A549 (cell line): Measurements from ENCODE around the gene NT5C2. TPM values are rescaled to one million over a fixed set of nuclear protein-coding genes. Genes with fewer than 3 reads are reported as not detected.

ENCODE experiments used
- ATAC-seq, 2 experiments: fragments of 200-7000 bp in 1 of 2; fragments of >200 bp in 1 of 2; cut with Nextera tagmentation in 1 of 2; cut with Tn5 transposase in 1 of 2; 3 replicates each; pipeline versions ENCODE4 v1.8.0 to v1.9.1; 2018 to 2020; ENCODE audit warnings: mild to moderate bottlenecking in 1 of 2, moderate library complexity in 1 of 2
- CTCF ChIA-PET: fragments of 300-600 bp; sonication (Branson Sonifier 250); formaldehyde crosslinking; extraction: SDS; loops from one replicate; lab custom pipeline; 2021; ENCODE audit warnings: antibody characterized with exemption, inconsistent platforms; lab: Yijun Ruan, JAX
- POLR2A ChIA-PET: fragments of 350-600 bp; formaldehyde crosslinking; extraction: SDS; loops from one replicate; lab custom pipeline; 2021; ENCODE audit warnings: antibody characterized with exemption, inconsistent platforms; lab: Yijun Ruan, JAX
- DNase-seq, 2 experiments: peaks; one replicate each; pipeline versions ENCODE4 v3.0.0 to v3.0.0-alpha.2; 2011 to 2016; ENCODE audit warnings: low read depth in 1 of 2, low spot score in 1 of 2
- FAIRE-seq: peaks from 2 replicates; lab custom pipeline; 2011; peaks lifted over from hg19 to GRCh38; lab: Jason Lieb, UNC
- H3K27ac ChIP-seq, 2 experiments: fragments of >200 bp; sonication (Bioruptor Twin); formaldehyde crosslinking; 3 replicates each; pipeline ENCODE4 v1.5.1; 2016 to 2017
- H3K4me1 ChIP-seq: fragments of >200 bp; sonication (Bioruptor Twin); formaldehyde crosslinking; 3 replicates; pipeline ENCODE4 v1.6.1; 2016
- H3K4me2 ChIP-seq: fragments of >200 bp; sonication (Bioruptor Twin); formaldehyde crosslinking; 3 replicates; pipeline ENCODE4 v1.6.1; 2016
- H3K4me3 ChIP-seq: fragments of >200 bp; sonication (Bioruptor Twin); formaldehyde crosslinking; 3 replicates; pipeline ENCODE4 v1.5.1; 2016
- H3K9me3 ChIP-seq: fragments of >200 bp; sonication (Bioruptor Twin); formaldehyde crosslinking; 3 replicates; pipeline ENCODE4 v1.6.1; 2016
- ATOH8 ChIP-seq: fragments of 250-450 bp; sonication (Bioruptor Pico); IDR thresholded peaks from 2 replicates; pipeline ENCODE4 v1.5.0; 2020; ENCODE audit warnings: low read depth, mild to moderate bottlenecking, moderate library complexity
- BCL3 ChIP-seq: fragments of >200 bp; sonication (Bioruptor Twin); formaldehyde crosslinking; IDR thresholded peaks from 3 replicates; pipeline ENCODE4 v1.6.1; 2016
- BHLHE40 ChIP-seq: IDR thresholded peaks from 2 replicates; pipeline ENCODE4 v1.6.1; 2012; ENCODE audit warnings: low read depth, low read length, inconsistent platforms
- CBX2 ChIP-seq: fragments of 200-600 bp; sonication (generic); IDR thresholded peaks from 2 replicates; pipeline ENCODE4 v1.6.1; 2016; ENCODE audit warnings: low read depth, mild to moderate bottlenecking, borderline replicate concordance
- CBX8 ChIP-seq: fragments of 200-600 bp; sonication (generic); IDR thresholded peaks from 2 replicates; pipeline ENCODE4 v1.6.1; 2016
- CEBPB ChIP-seq, 2 experiments: fragments of >200 bp in 1 of 2; sonication (Bioruptor Twin) in 1 of 2; formaldehyde crosslinking in 1 of 2; IDR thresholded peaks; 2 replicates each; pipeline ENCODE4 v1.6.1; 2012 to 2016
- CHD4 ChIP-seq: fragments of 200-600 bp; sonication (generic); IDR thresholded peaks from 2 replicates; pipeline ENCODE4 v1.6.1; 2016; ENCODE audit warnings: antibody characterized with exemption, mild to moderate bottlenecking, borderline replicate concordance
- EHF ChIP-seq: fragments of 250-450 bp; sonication (Bioruptor Pico); IDR thresholded peaks from 2 replicates; pipeline ENCODE4 v1.5.0; 2020; ENCODE audit warnings: mild to moderate bottlenecking
- ESRRA ChIP-seq: fragments of 150-350 bp; IDR thresholded peaks from 2 replicates; pipeline ENCODE4 v1.6.1; 2014; ENCODE audit warnings: mild to moderate bottlenecking, low read length, borderline replicate concordance
- FOSB ChIP-seq: fragments of 250-450 bp; sonication (Bioruptor Pico); IDR thresholded peaks from 2 replicates; pipeline ENCODE4 v1.5.0; 2020; ENCODE audit warnings: mild to moderate bottlenecking, moderate library complexity
- FOSL2 ChIP-seq, 2 experiments: fragments of 450-650 bp in 1 of 2; fragments of >200 bp in 1 of 2; sonication (Bioruptor Twin) in 1 of 2; formaldehyde crosslinking; IDR thresholded peaks; 2 replicates each; pipeline versions ENCODE4 v1.5.0 to v1.6.1; 2016 to 2020; ENCODE audit warnings: mild to moderate bottlenecking in 1 of 2, moderate library complexity in 1 of 2
- GATA3 ChIP-seq: IDR thresholded peaks from 2 replicates; pipeline ENCODE4 v1.6.1; 2012; ENCODE audit warnings: borderline replicate concordance
- HEYL ChIP-seq: fragments of 250-450 bp; sonication (Bioruptor Pico); IDR thresholded peaks from 2 replicates; pipeline ENCODE4 v1.8.0; 2021; ENCODE audit warnings: mild to moderate bottlenecking, moderate library complexity
- JUN ChIP-seq, 2 experiments: fragments of >200 bp; sonication (Bioruptor Twin); formaldehyde crosslinking; IDR thresholded peaks; 2 replicates in 1 of 2; 3 replicates in 1 of 2; pipeline ENCODE4 v1.6.1; 2016 to 2017
- JUNB ChIP-seq: fragments of >200 bp; sonication (Bioruptor Twin); formaldehyde crosslinking; IDR thresholded peaks from 2 replicates; pipeline ENCODE4 v1.6.1; 2016
- KDM1A ChIP-seq: fragments of 200-600 bp; sonication (generic); IDR thresholded peaks from 2 replicates; pipeline ENCODE4 v1.6.1; 2016; ENCODE audit warnings: low read depth, mild to moderate bottlenecking
- KDM5A ChIP-seq: fragments of 200-600 bp; sonication (generic); IDR thresholded peaks from 2 replicates; pipeline ENCODE4 v1.6.1; 2016; ENCODE audit warnings: antibody characterized with exemption, mild to moderate bottlenecking
- MAZ ChIP-seq: fragments of 150-350 bp; IDR thresholded peaks from 2 replicates; pipeline ENCODE4 v1.6.1; 2014; ENCODE audit warnings: antibody characterized with exemption, low read depth, low read length, borderline replicate concordance
- NFE2L2 ChIP-seq: fragments of 150-350 bp; conservative IDR thresholded peaks from 2 replicates; pipeline ENCODE4 v1.6.1; 2014; ENCODE audit warnings: low read length
- NPAS2 ChIP-seq: fragments of 250-450 bp; sonication (Bioruptor Pico); IDR thresholded peaks from 2 replicates; pipeline ENCODE4 v1.8.0; 2022; ENCODE audit warnings: mild to moderate bottlenecking, moderate library complexity, borderline replicate concordance
- PHF8 ChIP-seq: fragments of 200-600 bp; sonication (generic); IDR thresholded peaks from 2 replicates; pipeline ENCODE4 v1.6.1; 2016; ENCODE audit warnings: low read depth, mild to moderate bottlenecking, antibody characterized with exemption, moderate library complexity, borderline replicate concordance
- POLR2A ChIP-seq: IDR thresholded peaks from 2 replicates; pipeline ENCODE4 v1.6.1; 2012; ENCODE audit warnings: mild to moderate bottlenecking, low read length
- POLR2AphosphoS2 ChIP-seq: conservative IDR thresholded peaks from 2 replicates; pipeline ENCODE4 v1.6.1; 2012; ENCODE audit warnings: low read length, improper control_type of control experiment, inconsistent platforms
- RNF2 ChIP-seq: fragments of 200-600 bp; sonication (generic); IDR thresholded peaks from 2 replicates; pipeline ENCODE4 v1.6.1; 2016; ENCODE audit warnings: low read depth, mild to moderate bottlenecking, antibody characterized with exemption, moderate library complexity, borderline replicate concordance
- SREBF2 ChIP-seq: fragments of 450-650 bp; IDR thresholded peaks from 2 replicates; pipeline ENCODE4 v1.6.1; 2014; ENCODE audit warnings: mild to moderate bottlenecking, moderate library complexity
- TFCP2L1 ChIP-seq: fragments of 250-450 bp; sonication (Bioruptor Pico); IDR thresholded peaks from 2 replicates; pipeline ENCODE4 v1.5.0; 2021; ENCODE audit warnings: mild to moderate bottlenecking
- TP53 ChIP-seq: fragments of 250-450 bp; sonication (Bioruptor Pico); IDR thresholded peaks from 2 replicates; pipeline ENCODE4 v1.5.0; 2021; ENCODE audit warnings: mild to moderate bottlenecking, moderate library complexity
- ZNF302 ChIP-seq: fragments of 250-450 bp; sonication (Bioruptor Pico); IDR thresholded peaks from 2 replicates; pipeline ENCODE4 v1.9.0; 2021; ENCODE audit warnings: inconsistent platforms, mild to moderate bottlenecking, moderate library complexity
- WGBS: methylation state at CpG from one replicate; pipeline ENCODE4 v1.1.6; 2017; ENCODE audit errors: missing lambda C conversion rate; 5-methylcytosine and 5-hydroxymethylcytosine counted together
- polyA plus RNA-seq, 4 experiments: library from polyadenylated mRNA; depleted of rRNA in 3 of 4; stranded (reverse); fragments of >200 nt; fragmentation: RNase III in 1 of 4; extraction: RNeasy Plus Mini Kit Qiagen cat#74134 plus additional on column Dnase treatment in 1 of 4; gene quantifications; 2 replicates in 3 of 4; 3 replicates in 1 of 4; pipeline ENCODE4 v1.2.3, GENCODE V29; 2011 to 2017
- TF ChIP-seq, protein P1 (sequence below): IDR thresholded peaks from 2 replicates; pipeline ENCODE4 v1.6.1; 2012; ENCODE audit warnings: low read depth, borderline replicate concordance

The NT5C2 gene
- polyA plus RNA-seq, 2 of the 4 experiments (the other 2 are of a cell fraction) = 86.4 to 177 TPM

GRCh38 chr10:103060575-103060974 is 132.5 kb downstream of the NT5C2 start:
- no peak for DNase-seq
- TF ChIP-seq PHF8 (no peak), HEYL (no peak), CHD4 (no peak), ATOH8 (CRISPR knock-in tag) (no peak), TFCP2L1 (CRISPR knock-in tag) (no peak), EHF (CRISPR knock-in tag) (no peak), RNF2 (no peak), TP53 (CRISPR knock-in tag) (no peak), KDM5A (no peak), JUN (IDR thresholded peaks at IDR 0.05) (no peak), JUNB (no peak), POLR2A (no peak), BCL3 (no peak), ZNF302 (CRISPR knock-in tag) (no peak), CBX2 (no peak), FOSB (CRISPR knock-in tag) (no peak), CBX8 (no peak)
- TF ChIP-seq, all 56 proteins: peak for 0
- no peak overlapping the region for H3K4me3 ChIP-seq
- no peak overlapping the region for H3K4me2 ChIP-seq
- ChIA-PET CTCF (interaction anchor here (1.0 to 2.3 kb wide), 6 partner anchors 8 to 159 kb away, joined by 3 to 7 read pairs (median 4); partner anchors contain the start of gene CNNM2), POLR2A (interaction anchor here (0.5 kb wide), 1 partner anchor 26 kb away, joined by 4 read pairs; no protein-coding TSS in a partner anchor)
- H3K9me3 ChIP-seq = no peaks in the 10 kb centered on the region
- FAIRE-seq = no peak
- no peak overlapping the region for H3K27ac ChIP-seq
- H3K4me1 ChIP-seq = no peaks in the 10 kb centered on the region
- WGBS = 58% methylated on average over 2 of the region's 2 CpGs
- ATAC-seq = no peak

DNA sequence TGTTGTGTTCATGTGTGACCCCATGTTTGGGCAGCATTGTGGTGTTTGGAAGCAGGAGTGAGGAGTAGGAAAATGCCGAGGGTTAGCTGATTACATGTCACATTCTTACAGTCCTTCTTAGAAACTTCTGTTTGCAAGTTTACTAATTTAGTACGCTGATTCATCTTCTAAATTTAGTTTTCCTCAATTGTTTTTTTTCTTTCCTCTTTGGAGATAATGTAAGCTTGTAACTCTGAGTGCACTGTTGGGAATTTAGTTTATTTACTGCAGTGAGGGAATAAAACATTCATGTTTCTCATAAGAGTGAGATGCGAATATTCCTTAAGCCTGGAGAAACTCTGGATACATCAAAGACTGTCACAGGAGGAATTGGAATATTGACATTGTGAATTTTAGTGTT is 135.0 kb downstream of the NT5C2 start:
- Histone ChIP-seq H3K4me1 (peaks cover 5% of the 10 kb centered on the region; the same call in 2 of the 3 replicates), H3K4me3 (no peak overlapping the region), H3K4me2 (no peak overlapping the region), H3K9me3 (no peaks in the 10 kb centered on the region), H3K27ac (no peak overlapping the region)
- TF ChIP-seq HEYL (no peak), SREBF2 (no peak), NPAS2 (CRISPR knock-in tag) (no peak), RNF2 (no peak)
- no peak for DNase-seq
- POLR2A ChIA-PET = no interaction called here
- 89% methylated on average over 3 of the region's 3 CpGs for WGBS
- CTCF ChIA-PET = interaction anchor here (0.9 to 1.9 kb wide), 5 partner anchors 9 to 157 kb away, joined by 3 to 7 read pairs (median 3); partner anchors contain the start of gene CNNM2
- ATAC-seq = no peak
- FAIRE-seq = no peak

GRCh38 chr10:103055105-103055504 is 138.0 kb downstream of the NT5C2 start:
- FAIRE-seq = no peak
- ChIA-PET POLR2A (no interaction called here), CTCF (interaction anchor here (0.5 to 7.7 kb wide), 8 partner anchors 9 to 224 kb away, joined by 3 to 53 read pairs (median 3); partner anchors contain the start of gene CNNM2)
- Histone ChIP-seq H3K9me3 (no peaks in the 10 kb centered on the region), H3K27ac (no peak overlapping the region), H3K4me2 (no peak overlapping the region), H3K4me3 (no peak overlapping the region), H3K4me1 (peaks cover 5% of the 10 kb centered on the region; the same call in 2 of the 3 replicates)
- TF ChIP-seq GATA3 = no peak
- TF ChIP-seq ZNF302 (CRISPR knock-in tag) = no peak
- no peak for TF ChIP-seq ESRRA
- no peak for TF ChIP-seq NFE2L2
- no peak for TF ChIP-seq POLR2AphosphoS2
- TF ChIP-seq, protein P1, sequence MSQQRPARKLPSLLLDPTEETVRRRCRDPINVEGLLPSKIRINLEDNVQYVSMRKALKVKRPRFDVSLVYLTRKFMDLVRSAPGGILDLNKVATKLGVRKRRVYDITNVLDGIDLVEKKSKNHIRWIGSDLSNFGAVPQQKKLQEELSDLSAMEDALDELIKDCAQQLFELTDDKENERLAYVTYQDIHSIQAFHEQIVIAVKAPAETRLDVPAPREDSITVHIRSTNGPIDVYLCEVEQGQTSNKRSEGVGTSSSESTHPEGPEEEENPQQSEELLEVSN = no peak
- no peak for TF ChIP-seq CEBPB (IDR thresholded peaks at IDR 0.05)
- no peak for TF ChIP-seq KDM1A
- no peak for TF ChIP-seq NPAS2 (CRISPR knock-in tag)
- TF ChIP-seq FOSL2 (IDR thresholded peaks at IDR 0.05) = no peak
- TF ChIP-seq FOSL2 (CRISPR knock-in tag; IDR thresholded peaks at IDR 0.05) = no peak
- no peak for TF ChIP-seq BHLHE40
- TF ChIP-seq MAZ = no peak
- no peak for ATAC-seq
- no peak for DNase-seq
- 83% methylated on average over 4 of the region's 4 CpGs for WGBS
